ENCODE results near the gene KCNG3.

KCNG3 gene

GRCh38 chr2:42438685-42439084 lies 55.1 kb downstream of the KCNG3 start:
- Histone ChIP-seq H3K9me3 (ENCODE audit: low read length) (no peaks in the 10 kb centered on the region), H3K4me1 (ENCODE audit: insufficient read depth, low read length) (peaks cover under 1% of the 10 kb centered on the region), H3K27me3 (ENCODE audit: insufficient read depth, low read length) (no peaks in the 10 kb centered on the region), H2AFZ (ENCODE audit: low read depth, low read length) (no peak overlapping the region), H3K4me3 (ENCODE audit: low read length) (no peak overlapping the region), H3K36me3 (ENCODE audit: insufficient read depth, low read length) (no peaks in the 10 kb centered on the region)

GRCh38 chr2:42436370-42436769 lies 57.4 kb downstream of the KCNG3 start:
- H3K4me1 ChIP-seq (ENCODE audit: insufficient read depth, low read length): no peaks in the 10 kb centered on the region
- H3K36me3 ChIP-seq (ENCODE audit: insufficient read depth, low read length): no peaks in the 10 kb centered on the region
- H2AFZ ChIP-seq (ENCODE audit: low read depth, low read length): no peak overlapping the region
- H3K4me3 ChIP-seq (ENCODE audit: low read length): no peak overlapping the region
- no peaks in the 10 kb centered on the region for H3K9me3 ChIP-seq (ENCODE audit: low read length)
- no peaks in the 10 kb centered on the region for H3K27me3 ChIP-seq (ENCODE audit: insufficient read depth, low read length)

DNA sequence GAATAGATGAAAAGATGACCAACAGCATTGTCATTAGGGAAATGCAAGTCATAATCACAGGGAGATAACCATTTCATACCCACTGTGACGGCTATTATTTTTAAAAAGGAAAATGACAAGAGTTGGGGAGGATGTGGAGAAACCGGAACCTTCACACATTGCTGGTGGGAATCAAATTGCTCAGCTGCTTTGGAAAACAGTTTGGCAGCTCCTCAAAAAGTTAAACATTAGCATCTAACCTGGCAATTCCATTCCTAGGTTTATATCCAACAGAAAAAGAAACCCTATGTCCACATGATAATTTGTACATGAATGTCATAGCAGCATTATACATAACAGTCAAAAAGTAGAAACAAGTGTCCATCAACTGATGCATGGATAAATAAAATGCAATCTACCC lies 58.2 kb downstream of the KCNG3 start:
- no peaks in the 10 kb centered on the region for H3K9me3 ChIP-seq (ENCODE audit: low read length)
- H2AFZ ChIP-seq (ENCODE audit: low read depth, low read length): no peak overlapping the region
- H3K4me3 ChIP-seq (ENCODE audit: low read length): no peak overlapping the region

GRCh38 chr2:42430188-42430587 lies 63.6 kb downstream of the KCNG3 start:
- no peaks in the 10 kb centered on the region for H3K4me1 ChIP-seq (ENCODE audit: insufficient read depth, low read length)
- H2AFZ ChIP-seq (ENCODE audit: low read depth, low read length): no peak overlapping the region

More for the DNA sequence above, 58.2 kb downstream of the KCNG3 start:
- Histone ChIP-seq H3K27me3 (ENCODE audit: insufficient read depth, low read length) (no peaks in the 10 kb centered on the region), H3K4me1 (ENCODE audit: insufficient read depth, low read length) (no peaks in the 10 kb centered on the region), H3K36me3 (ENCODE audit: insufficient read depth, low read length) (no peaks in the 10 kb centered on the region)

GRCh38 chr2:42429352-42429751 lies 64.4 kb downstream of the KCNG3 start:
- Histone ChIP-seq H3K4me3 (ENCODE audit: low read length) (no peak overlapping the region), H3K36me3 (ENCODE audit: insufficient read depth, low read length) (no peaks in the 10 kb centered on the region), H3K4me1 (ENCODE audit: insufficient read depth, low read length) (no peaks in the 10 kb centered on the region), H2AFZ (ENCODE audit: low read depth, low read length) (no peak overlapping the region), H3K27me3 (ENCODE audit: insufficient read depth, low read length) (peaks cover 4% of the 10 kb centered on the region), H3K9me3 (ENCODE audit: low read length) (no peaks in the 10 kb centered on the region)

More at GRCh38 chr2:42430188-42430587, 63.6 kb downstream of the KCNG3 start:
- Histone ChIP-seq H3K4me3 (ENCODE audit: low read length) (no peak overlapping the region), H3K27me3 (ENCODE audit: insufficient read depth, low read length) (peaks cover 4% of the 10 kb centered on the region), H3K9me3 (ENCODE audit: low read length) (no peaks in the 10 kb centered on the region), H3K36me3 (ENCODE audit: insufficient read depth, low read length) (no peaks in the 10 kb centered on the region)

DNA sequence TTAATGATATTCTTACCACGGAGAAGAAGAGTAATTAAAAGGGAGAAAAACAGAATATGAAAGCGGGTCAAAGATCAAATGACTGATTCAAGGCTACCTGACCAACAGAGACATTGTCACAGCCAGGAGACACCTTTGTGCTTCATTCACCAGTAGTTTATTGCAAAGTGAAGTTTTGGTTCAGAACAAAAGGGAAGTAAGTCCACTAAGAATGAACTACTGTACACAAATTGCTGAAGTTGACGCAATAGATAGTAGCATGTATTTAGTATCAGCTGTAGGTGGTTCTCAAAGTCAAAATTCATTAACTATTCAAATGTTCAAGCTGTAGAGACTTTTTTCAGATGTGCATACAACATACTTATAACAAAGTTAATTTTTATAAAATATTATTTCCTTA lies 68.1 kb downstream of the KCNG3 start:
- H3K4me1 ChIP-seq (ENCODE audit: insufficient read depth, low read length): no peaks in the 10 kb centered on the region
- no peaks in the 10 kb centered on the region for H3K36me3 ChIP-seq (ENCODE audit: insufficient read depth, low read length)
- H3K9me3 ChIP-seq (ENCODE audit: low read length): no peaks in the 10 kb centered on the region
- no peak overlapping the region for H3K4me3 ChIP-seq (ENCODE audit: low read length)
- H3K27me3 ChIP-seq (ENCODE audit: insufficient read depth, low read length): peaks cover 4% of the 10 kb centered on the region
- H2AFZ ChIP-seq (ENCODE audit: low read depth, low read length): no peak overlapping the region

- no peaks in the 10 kb centered on the region for H3K36me3 ChIP-seq (ENCODE audit: insufficient read depth, low read length)
- H3K27me3 ChIP-seq (ENCODE audit: insufficient read depth, low read length): no peaks in the 10 kb centered on the region
- no peak overlapping the region for H3K4me3 ChIP-seq (ENCODE audit: low read length)
- no peaks in the 10 kb centered on the region for H3K9me3 ChIP-seq (ENCODE audit: low read length)
- H3K4me1 ChIP-seq (ENCODE audit: insufficient read depth, low read length): no peaks in the 10 kb centered on the region
- H2AFZ ChIP-seq (ENCODE audit: low read depth, low read length): no peak overlapping the region
Observed at GRCh38 chr2:42424033-42424432, 69.7 kb downstream of the KCNG3 start.

DNA sequence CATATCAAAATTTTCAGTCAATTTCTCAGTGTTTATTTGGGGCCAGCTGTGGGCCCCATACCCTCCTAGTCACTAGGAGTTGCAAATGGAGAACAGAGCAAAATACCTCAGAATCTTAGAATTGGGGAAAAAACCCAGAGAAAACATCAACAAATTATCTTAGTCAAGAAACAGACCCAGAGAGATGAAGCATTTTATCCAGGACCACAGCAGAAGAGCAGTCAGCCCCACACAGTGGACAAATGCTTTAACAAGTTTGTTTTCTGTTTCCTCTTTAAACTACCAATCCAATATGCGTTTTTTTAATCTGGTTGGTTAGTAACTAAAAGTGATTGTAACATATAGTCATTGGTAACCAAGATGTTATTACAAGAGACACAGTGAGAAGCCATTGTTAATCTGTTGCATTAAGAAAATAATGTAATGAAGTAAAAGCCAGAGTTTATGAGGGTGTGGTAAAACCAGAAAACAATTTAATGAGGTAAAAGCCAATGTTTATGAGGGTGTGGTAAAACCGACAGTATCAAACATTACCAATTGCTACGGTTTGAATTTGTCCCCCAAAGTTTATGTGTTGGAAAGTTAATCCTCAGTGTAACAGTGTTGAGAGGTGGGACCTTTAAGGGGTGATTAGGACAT lies 72.1 kb downstream of the KCNG3 start:
- H3K9me3 ChIP-seq (ENCODE audit: low read length): no peaks in the 10 kb centered on the region
- H3K4me1 ChIP-seq (ENCODE audit: insufficient read depth, low read length): no peaks in the 10 kb centered on the region
- no peak overlapping the region for H2AFZ ChIP-seq (ENCODE audit: low read depth, low read length)
- H3K36me3 ChIP-seq (ENCODE audit: insufficient read depth, low read length): no peaks in the 10 kb centered on the region
- H3K27me3 ChIP-seq (ENCODE audit: insufficient read depth, low read length): no peaks in the 10 kb centered on the region
- no peak overlapping the region for H3K4me3 ChIP-seq (ENCODE audit: low read length)

DNA sequence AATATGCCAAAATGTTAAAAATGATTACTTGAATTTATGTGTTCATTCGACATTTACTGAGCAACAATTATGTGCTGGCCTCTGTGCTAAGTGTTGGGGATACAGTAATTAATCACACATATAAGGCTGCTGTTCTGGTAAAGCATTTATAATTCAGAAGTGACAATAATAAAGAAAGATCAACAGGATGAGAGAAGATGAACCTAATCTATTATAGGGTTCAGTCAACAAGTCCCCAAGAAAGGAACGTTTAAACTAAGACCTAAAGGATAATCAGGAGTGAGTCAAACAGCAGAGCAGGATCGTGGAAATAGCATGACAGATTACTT lies 72.7 kb downstream of the KCNG3 start:
- Histone ChIP-seq H3K4me3 (ENCODE audit: low read length) (no peak overlapping the region), H3K4me1 (ENCODE audit: insufficient read depth, low read length) (no peaks in the 10 kb centered on the region), H3K27me3 (ENCODE audit: insufficient read depth, low read length) (no peaks in the 10 kb centered on the region), H2AFZ (ENCODE audit: low read depth, low read length) (no peak overlapping the region), H3K9me3 (ENCODE audit: low read length) (no peaks in the 10 kb centered on the region), H3K36me3 (ENCODE audit: insufficient read depth, low read length) (no peaks in the 10 kb centered on the region)

- H3K27me3 ChIP-seq (ENCODE audit: insufficient read depth, low read length): no peaks in the 10 kb centered on the region
- no peak overlapping the region for H2AFZ ChIP-seq (ENCODE audit: low read depth, low read length)
- H3K36me3 ChIP-seq (ENCODE audit: insufficient read depth, low read length): no peaks in the 10 kb centered on the region
- no peak overlapping the region for H3K4me3 ChIP-seq (ENCODE audit: low read length)
- no peaks in the 10 kb centered on the region for H3K4me1 ChIP-seq (ENCODE audit: insufficient read depth, low read length)
- H3K9me3 ChIP-seq (ENCODE audit: low read length): no peaks in the 10 kb centered on the region
Observed at GRCh38 chr2:42414648-42415047, 79.1 kb downstream of the KCNG3 start.

- Histone ChIP-seq H3K4me3 (ENCODE audit: low read length) (no peak overlapping the region), H3K4me1 (ENCODE audit: insufficient read depth, low read length) (no peaks in the 10 kb centered on the region), H3K36me3 (ENCODE audit: insufficient read depth, low read length) (no peaks in the 10 kb centered on the region), H2AFZ (ENCODE audit: low read depth, low read length) (no peak overlapping the region), H3K9me3 (ENCODE audit: low read length) (no peaks in the 10 kb centered on the region), H3K27me3 (ENCODE audit: insufficient read depth, low read length) (no peaks in the 10 kb centered on the region)
Observed at GRCh38 chr2:42414158-42414557, 79.6 kb downstream of the KCNG3 start.

DNA sequence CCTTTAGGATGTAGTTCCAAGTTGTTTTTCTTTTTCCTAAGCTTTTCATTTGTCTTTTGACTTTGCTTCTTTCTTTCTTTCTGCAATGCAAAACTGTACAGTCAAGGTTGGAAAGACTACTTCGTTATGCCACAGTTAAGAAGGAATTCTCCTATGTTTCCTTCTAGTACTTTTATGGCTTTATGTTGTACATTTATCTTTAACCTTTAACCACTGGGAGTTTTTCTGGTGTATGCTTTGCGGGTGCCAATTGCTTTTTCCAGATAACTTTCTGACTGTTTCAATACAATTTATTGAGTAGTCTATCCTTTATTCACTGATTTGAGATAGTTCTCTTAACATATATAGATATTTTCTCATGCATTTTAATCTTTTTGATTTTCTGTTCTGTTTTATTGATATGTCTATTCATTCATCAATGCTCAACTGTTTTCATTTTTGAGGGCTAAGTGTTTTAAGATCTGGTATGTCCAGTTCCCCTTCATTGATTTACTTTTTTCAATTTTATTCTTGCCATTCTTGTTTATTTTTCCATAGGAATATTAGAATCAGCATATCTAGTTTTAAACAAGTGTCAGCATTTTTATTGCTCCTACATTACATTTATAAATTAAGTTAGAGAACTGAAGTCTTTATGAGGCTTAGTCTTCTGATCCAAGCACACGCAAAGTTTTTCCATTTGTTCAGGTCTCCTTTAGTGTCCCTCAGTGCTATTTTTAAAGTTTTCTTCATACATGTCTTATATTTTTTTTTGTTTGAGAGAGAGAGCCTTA lies 82.9 kb downstream of the KCNG3 start:
- no peaks in the 10 kb centered on the region for H3K9me3 ChIP-seq (ENCODE audit: low read length)
- H2AFZ ChIP-seq (ENCODE audit: low read depth, low read length): no peak overlapping the region
- H3K36me3 ChIP-seq (ENCODE audit: insufficient read depth, low read length): no peaks in the 10 kb centered on the region
- H3K4me3 ChIP-seq (ENCODE audit: low read length): no peak overlapping the region
- H3K4me1 ChIP-seq (ENCODE audit: insufficient read depth, low read length): no peaks in the 10 kb centered on the region
- no peaks in the 10 kb centered on the region for H3K27me3 ChIP-seq (ENCODE audit: insufficient read depth, low read length)

GRCh38 chr2:42408009-42408408 lies 85.8 kb downstream of the KCNG3 start:
- no peak overlapping the region for H3K4me3 ChIP-seq (ENCODE audit: low read length)
- no peaks in the 10 kb centered on the region for H3K9me3 ChIP-seq (ENCODE audit: low read length)
- no peaks in the 10 kb centered on the region for H3K4me1 ChIP-seq (ENCODE audit: insufficient read depth, low read length)
- no peak overlapping the region for H2AFZ ChIP-seq (ENCODE audit: low read depth, low read length)
- no peaks in the 10 kb centered on the region for H3K27me3 ChIP-seq (ENCODE audit: insufficient read depth, low read length)
- no peaks in the 10 kb centered on the region for H3K36me3 ChIP-seq (ENCODE audit: insufficient read depth, low read length)

DNA sequence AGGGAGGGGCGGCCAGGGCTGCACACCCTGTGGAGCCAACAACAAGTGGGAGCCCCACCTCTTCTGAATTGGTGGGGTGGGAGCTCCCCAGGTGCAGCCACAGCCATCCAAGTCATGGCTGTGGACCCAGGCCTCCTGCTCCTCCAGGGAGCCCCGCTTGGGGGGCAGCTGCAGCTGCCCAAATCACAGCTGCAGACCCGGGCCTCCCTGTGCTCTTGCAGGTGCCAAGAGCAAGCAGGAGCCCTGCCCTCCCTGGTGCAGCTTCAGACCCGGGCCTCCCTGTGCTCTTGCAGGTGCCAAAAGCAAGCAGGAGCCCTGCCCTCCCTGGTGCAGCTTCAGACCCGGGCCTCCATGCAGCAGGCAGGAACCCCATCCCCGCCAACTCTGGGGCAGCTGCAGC lies 86.3 kb downstream of the KCNG3 start:
- Histone ChIP-seq H3K36me3 (ENCODE audit: insufficient read depth, low read length) (no peaks in the 10 kb centered on the region), H3K27me3 (ENCODE audit: insufficient read depth, low read length) (no peaks in the 10 kb centered on the region), H3K4me1 (ENCODE audit: insufficient read depth, low read length) (no peaks in the 10 kb centered on the region), H3K9me3 (ENCODE audit: low read length) (no peaks in the 10 kb centered on the region), H3K4me3 (ENCODE audit: low read length) (no peak overlapping the region), H2AFZ (ENCODE audit: low read depth, low read length) (no peak overlapping the region)

Measured in neuron (in vitro differentiated cells).